ENCODE results near the gene ZFP1.

GRCh38 chr16:75189638-75190245 lies 41.4 kb downstream of the ZFP1 start:
- no peak for TF ChIP-seq RFX5 (IDR thresholded peaks at IDR 0.05; ENCODE audit: low read depth, low read length)
- no peak for TF ChIP-seq POLR2A (IDR thresholded peaks at IDR 0.05; ENCODE audit: low read depth, low read length)
- no peak for TF ChIP-seq CTCF (conservative IDR thresholded peaks at IDR 0.05; ENCODE audit: low read depth, low read length)
- TF ChIP-seq CEBPB (IDR thresholded peaks at IDR 0.05; ENCODE audit: low read depth, low read length): no peak
- TF ChIP-seq RAD21 (IDR thresholded peaks at IDR 0.05; ENCODE audit: low read length): no peak
- no peak for TF ChIP-seq SMC3 (IDR thresholded peaks at IDR 0.05; ENCODE audit: low read depth, low read length)
- TF ChIP-seq FOS (IDR thresholded peaks at IDR 0.05; ENCODE audit: low read depth, low read length): no peak
- TF ChIP-seq MAFK (IDR thresholded peaks at IDR 0.05; ENCODE audit: low read depth, low read length): no peak
- TF ChIP-seq USF2 (IDR thresholded peaks at IDR 0.05; ENCODE audit: low read depth, low read length): no peak
- TF ChIP-seq ELK1 (IDR thresholded peaks at IDR 0.05; ENCODE audit: borderline replicate concordance, low read depth, low read length): no peak
- TF ChIP-seq NFE2L2 (IDR thresholded peaks at IDR 0.05; ENCODE audit: low read depth, low read length): no peak
- no peak for TF ChIP-seq MXI1 (IDR thresholded peaks at IDR 0.05; ENCODE audit: borderline replicate concordance, low read depth, low read length)

All from IMR-90 (cell line).